HG03469 (cell line): ENCODE results near the gene ZBTB16.

Experiments
- ATAC-seq: cut with Tn5 transposase; IDR thresholded peaks from one replicate; pipeline ENCODE4 v1.9.1; 2021; ENCODE audit warnings: mild to moderate bottlenecking, moderate library complexity, moderate number of reproducible peaks; ENCODE audit not compliant: unreplicated experiment

The ZBTB16 gene

GRCh38 chr11:114273890-114274635 lies 214.6 kb downstream of the ZBTB16 start:
- ATAC-seq = no peak

- ATAC-seq = no peak
Observed at GRCh38 chr11:114274637-114275036, 215.1 kb downstream of the ZBTB16 start.

GRCh38 chr11:114275280-114275679 lies 215.8 kb downstream of the ZBTB16 start:
- no peak for ATAC-seq

- no peak for ATAC-seq
Observed at GRCh38 chr11:114276077-114276476, 216.6 kb downstream of the ZBTB16 start.

- ATAC-seq = no peak
Observed at GRCh38 chr11:114277637-114278341, 218.3 kb downstream of the ZBTB16 start.

- no peak for ATAC-seq
Observed at GRCh38 chr11:114278342-114279065, 219.0 kb downstream of the ZBTB16 start.

GRCh38 chr11:114279792-114280546 lies 220.5 kb downstream of the ZBTB16 start:
- ATAC-seq = no peak

- no peak for ATAC-seq
Observed at GRCh38 chr11:114280696-114281095, 221.2 kb downstream of the ZBTB16 start.

GRCh38 chr11:114281388-114281956 lies 222.0 kb downstream of the ZBTB16 start:
- ATAC-seq = no peak

GRCh38 chr11:114282488-114282887 lies 223.0 kb downstream of the ZBTB16 start:
- ATAC-seq = no peak

GRCh38 chr11:114283422-114283821 lies 223.9 kb downstream of the ZBTB16 start:
- no peak for ATAC-seq

- no peak for ATAC-seq
Observed at GRCh38 chr11:114284021-114284420, 224.5 kb downstream of the ZBTB16 start.

- ATAC-seq = no peak
Observed at GRCh38 chr11:114284914-114285313, 225.4 kb downstream of the ZBTB16 start.

GRCh38 chr11:114285599-114285998 lies 226.1 kb downstream of the ZBTB16 start:
- no peak for ATAC-seq

GRCh38 chr11:114286229-114286628 lies 226.7 kb downstream of the ZBTB16 start:
- no peak for ATAC-seq

GRCh38 chr11:114287154-114287553 lies 227.6 kb downstream of the ZBTB16 start:
- ATAC-seq = no peak

GRCh38 chr11:114288136-114288535 lies 228.6 kb downstream of the ZBTB16 start:
- ATAC-seq = no peak

GRCh38 chr11:114289779-114290178 lies 230.3 kb downstream of the ZBTB16 start:
- ATAC-seq = no peak

- ATAC-seq = no peak
Observed at GRCh38 chr11:114290503-114291235, 231.2 kb downstream of the ZBTB16 start.

GRCh38 chr11:114291381-114291780 lies 231.9 kb downstream of the ZBTB16 start:
- ATAC-seq = no peak
